Esophagus squamous epithelium (tissue), 5 donors: ENCODE measurements around the gene PLCB1. TPM values are rescaled to one million over a fixed set of nuclear protein-coding genes. Genes with fewer than 3 reads are reported as not detected.

ENCODE experiments used
- DNase-seq: peaks from one replicate; lab custom pipeline; 2025; lab: John Stamatoyannopoulos, UW
- H3K27ac ChIP-seq, 4 donors: fragments of 200-600 bp; sonication (generic); one replicate each; pipeline ENCODE4 v1.5.1; 2016 to 2019; ENCODE audit warnings: mild to moderate bottlenecking in 1 of 4
- H3K27me3 ChIP-seq, 4 donors: fragments of 200-600 bp; sonication (generic); 1 replicate in 3 of 4; 2 replicates in 1 of 4; pipeline versions ENCODE4 v1.5.1 to v1.6.0; 2017 to 2021; ENCODE audit warnings: antibody characterized with exemption in 1 of 4
- H3K36me3 ChIP-seq, 3 donors: fragments of 200-600 bp; sonication (generic); one replicate each; pipeline ENCODE4 v1.5.1; 2016 to 2019
- H3K4me1 ChIP-seq, 3 donors: fragments of 200-600 bp; sonication (generic); one replicate each; pipeline ENCODE4 v1.5.1; 2017 to 2019
- H3K4me3 ChIP-seq, 4 donors: fragments of 200-600 bp; sonication (generic); 1 replicate in 3 of 4; 2 replicates in 1 of 4; pipeline ENCODE4 v1.5.1; 2016 to 2019; ENCODE audit warnings: mild to moderate bottlenecking in 2 of 4, moderate library complexity in 1 of 4
- H3K9me3 ChIP-seq, 3 donors: fragments of 200-600 bp; sonication (generic); one replicate each; pipeline ENCODE4 v1.5.1; 2016 to 2019
- CTCF ChIP-seq, 6 experiments: fragments of 450-650 bp in 4 of 6; fragments of 200-600 bp in 2 of 6; sonication (generic) in 2 of 6; IDR thresholded peaks; one replicate each; pipeline ENCODE4 v1.5.1; 2016 to 2019; ENCODE audit warnings: antibody characterized with exemption in 6 of 6, mild to moderate bottlenecking in 4 of 6, moderate library complexity in 4 of 6
- POLR2A ChIP-seq, 4 donors: fragments of 450-650 bp; IDR thresholded peaks; one replicate each; pipeline ENCODE4 v1.6.1; 2017; ENCODE audit warnings: antibody characterized with exemption in 4 of 4, mild to moderate bottlenecking in 4 of 4, moderate library complexity in 3 of 4
- WGBS, 2 donors: methylation state at CpG; one replicate each; pipeline ENCODE4 v1.1.5; 2018; 5-methylcytosine and 5-hydroxymethylcytosine counted together
- intact Hi-C: fragments of 100-400 bp; cut with DNase I; formaldehyde crosslinking; loops from one replicate; pipeline ENCODE4 v1.15.0; 2022
- total RNA-seq, 4 donors: library from RNA; depleted of rRNA; stranded (reverse); fragments of >200 nt; gene quantifications; one replicate each; pipeline ENCODE4 v1.1.0, GENCODE V29; 2016
- donor health status: DM: yes; HTN: yes; CAD: no.

PLCB1 gene
- total RNA-seq, 4 donors from 2014 or later = 1.9 to 20.4 (median 5.0) TPM

- H3K36me3 ChIP-seq = no peaks in the 10 kb centered on the region
- no peak overlapping the region for H3K27ac ChIP-seq
- H3K27me3 ChIP-seq = no peaks in the 10 kb centered on the region
- DNase-seq = no peak
- H3K9me3 ChIP-seq = no peaks in the 10 kb centered on the region
- peaks cover 0 to 7% (median 0%) of the 10 kb centered on the region in 3 donors for H3K4me1 ChIP-seq
- intact Hi-C loops = no loop called here
- H3K4me3 ChIP-seq = no peak overlapping the region
- 94 to 95% methylated on average over 4 to 5 of the region's 5 CpGs for WGBS, 2 donors
- TF ChIP-seq POLR2A (IDR thresholded peaks at IDR 0.05) = no peak
Observed at GRCh38 chr20:8326899-8327298, 194.8 kb downstream of the PLCB1 start.

GRCh38 chr20:8328189-8328588 is 196.1 kb downstream of the PLCB1 start:
- H3K9me3 ChIP-seq = no peaks in the 10 kb centered on the region
- H3K27me3 ChIP-seq = no peaks in the 10 kb centered on the region
- TF ChIP-seq POLR2A (IDR thresholded peaks at IDR 0.05) (no peak), CTCF (IDR thresholded peaks at IDR 0.05) (no peak)
- no peak overlapping the region for H3K4me3 ChIP-seq
- H3K36me3 ChIP-seq = no peaks in the 10 kb centered on the region
- H3K27ac ChIP-seq = no peak overlapping the region
- peaks cover 0 to 15% (median 0%) of the 10 kb centered on the region in 3 donors for H3K4me1 ChIP-seq
- 76 to 80% methylated on average over 1 of the region's 1 CpG for WGBS, 2 donors
- no peak for DNase-seq
- intact Hi-C loops = no loop called here

- Histone ChIP-seq H3K27me3 (no peaks in the 10 kb centered on the region), H3K4me1 (peaks cover 0 to 15% (median 0%) of the 10 kb centered on the region in 3 donors), H3K36me3 (no peaks in the 10 kb centered on the region), H3K9me3 (no peaks in the 10 kb centered on the region), H3K4me3 (no peak overlapping the region), H3K27ac (no peak overlapping the region)
- DNase-seq = no peak
- TF ChIP-seq CTCF (IDR thresholded peaks at IDR 0.05) (no peak), POLR2A (IDR thresholded peaks at IDR 0.05) (no peak)
- intact Hi-C loops = no loop called here
- WGBS, 2 donors = 69 to 80% methylated on average over 3 of the region's 3 CpGs
Observed at GRCh38 chr20:8330319-8330784, 198.3 kb downstream of the PLCB1 start.

GRCh38 chr20:8330785-8331695 is 199.0 kb downstream of the PLCB1 start:
- intact Hi-C loops = no loop called here
- H3K36me3 ChIP-seq = no peaks in the 10 kb centered on the region
- peaks cover 0 to 15% (median 0%) of the 10 kb centered on the region in 3 donors for H3K4me1 ChIP-seq
- H3K27me3 ChIP-seq = no peaks in the 10 kb centered on the region
- H3K9me3 ChIP-seq = no peaks in the 10 kb centered on the region
- TF ChIP-seq POLR2A (IDR thresholded peaks at IDR 0.05) (no peak), CTCF (IDR thresholded peaks at IDR 0.05) (no peak)
- no peak for DNase-seq
- WGBS, 2 donors = 36 to 46% methylated on average over 3 of the region's 3 CpGs
- no peak overlapping the region for H3K4me3 ChIP-seq
- H3K27ac ChIP-seq = no peak overlapping the region

- WGBS, 2 donors = 23 to 33% methylated on average over 6 of the region's 6 CpGs
- Histone ChIP-seq H3K4me3 (no peak overlapping the region), H3K9me3 (no peaks in the 10 kb centered on the region), H3K27ac (no peak overlapping the region), H3K36me3 (no peaks in the 10 kb centered on the region), H3K4me1 (peaks cover 0 to 15% (median 0%) of the 10 kb centered on the region in 3 donors), H3K27me3 (no peaks in the 10 kb centered on the region)
- intact Hi-C loops = no loop called here
- TF ChIP-seq CTCF (IDR thresholded peaks at IDR 0.05) (no peak), POLR2A (IDR thresholded peaks at IDR 0.05) (no peak)
- no peak for DNase-seq
Observed at GRCh38 chr20:8331740-8332412, 199.8 kb downstream of the PLCB1 start.
